ENCODE data around the gene DAB2.
A peak's percentile ranks its signal among the peaks of the same experiment; 100 is the strongest.

DNA sequence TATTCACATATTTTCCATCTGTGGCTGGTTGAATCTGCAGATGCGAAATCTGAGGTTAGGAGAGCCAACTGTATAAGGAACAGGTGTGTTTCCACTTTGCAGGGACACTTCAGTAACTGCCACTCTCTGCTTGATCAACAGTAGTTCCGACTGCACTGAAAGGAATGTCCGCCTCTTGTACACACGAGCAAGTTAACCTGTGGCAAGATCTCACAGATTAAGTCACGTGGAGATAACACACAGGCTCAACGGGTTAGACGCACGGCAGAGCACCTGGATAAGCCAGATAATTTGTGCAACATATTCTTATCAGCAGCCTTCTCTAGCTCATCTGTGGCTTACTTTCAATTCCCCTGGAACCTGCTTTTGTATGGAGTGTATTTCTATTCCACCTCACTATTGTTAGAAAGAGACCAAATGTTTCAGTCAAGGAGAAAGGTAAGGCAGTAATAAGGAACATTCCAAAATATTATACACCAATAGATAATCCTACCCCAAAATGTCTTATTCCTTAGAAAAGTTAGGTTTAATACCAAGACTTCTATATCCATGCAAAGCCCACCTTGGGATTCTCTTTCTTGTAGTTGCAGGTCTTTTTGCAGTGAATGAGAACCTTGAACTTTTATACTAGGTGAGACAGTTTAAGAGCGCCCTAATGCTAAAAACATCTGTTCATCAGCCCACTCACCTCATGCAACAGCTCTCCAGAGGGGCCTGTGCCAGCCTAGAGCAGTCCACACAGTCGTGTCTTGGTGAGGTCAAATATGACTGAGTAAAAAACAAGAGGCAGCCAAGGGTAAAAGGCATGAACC, 54.0 kb downstream of the DAB2 start:
- TF ChIP-seq, protein P1, sequence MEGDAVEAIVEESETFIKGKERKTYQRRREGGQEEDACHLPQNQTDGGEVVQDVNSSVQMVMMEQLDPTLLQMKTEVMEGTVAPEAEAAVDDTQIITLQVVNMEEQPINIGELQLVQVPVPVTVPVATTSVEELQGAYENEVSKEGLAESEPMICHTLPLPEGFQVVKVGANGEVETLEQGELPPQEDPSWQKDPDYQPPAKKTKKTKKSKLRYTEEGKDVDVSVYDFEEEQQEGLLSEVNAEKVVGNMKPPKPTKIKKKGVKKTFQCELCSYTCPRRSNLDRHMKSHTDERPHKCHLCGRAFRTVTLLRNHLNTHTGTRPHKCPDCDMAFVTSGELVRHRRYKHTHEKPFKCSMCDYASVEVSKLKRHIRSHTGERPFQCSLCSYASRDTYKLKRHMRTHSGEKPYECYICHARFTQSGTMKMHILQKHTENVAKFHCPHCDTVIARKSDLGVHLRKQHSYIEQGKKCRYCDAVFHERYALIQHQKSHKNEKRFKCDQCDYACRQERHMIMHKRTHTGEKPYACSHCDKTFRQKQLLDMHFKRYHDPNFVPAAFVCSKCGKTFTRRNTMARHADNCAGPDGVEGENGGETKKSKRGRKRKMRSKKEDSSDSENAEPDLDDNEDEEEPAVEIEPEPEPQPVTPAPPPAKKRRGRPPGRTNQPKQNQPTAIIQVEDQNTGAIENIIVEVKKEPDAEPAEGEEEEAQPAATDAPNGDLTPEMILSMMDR (IDR thresholded peaks at IDR 0.05; ENCODE audit: low read depth, low read length, missing input control), result no peak
- TF ChIP-seq, protein P2, sequence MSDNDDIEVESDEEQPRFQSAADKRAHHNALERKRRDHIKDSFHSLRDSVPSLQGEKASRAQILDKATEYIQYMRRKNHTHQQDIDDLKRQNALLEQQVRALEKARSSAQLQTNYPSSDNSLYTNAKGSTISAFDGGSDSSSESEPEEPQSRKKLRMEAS (IDR thresholded peaks at IDR 0.05), result peak; percentile 81

Measured in liver (tissue), 2 donors.